Esophagus muscularis mucosa (tissue), 4 donors: Measurements from ENCODE around the gene NDUFV3. TPM values are rescaled to one million over a fixed set of nuclear protein-coding genes. Genes with fewer than 3 reads are reported as not detected.
"Not testable (repeated sequence)": the region's sequence is repeated elsewhere in the genome, so short reads cannot be mapped to it uniquely, and the experiment has no call there.

Experiments used
- DNase-seq: peaks from one replicate; pipeline ENCODE4 v3.0.0-alpha.2; 2017; ENCODE audit errors: extremely low spot score
- H3K27ac ChIP-seq, 4 donors: fragments of 200-600 bp; sonication (generic); replicated peaks in 1 of 4; 1 replicate in 3 of 4; 2 replicates in 1 of 4; pipeline ENCODE4 v1.5.1; 2016 to 2019; ENCODE audit warnings: mild to moderate bottlenecking in 1 of 4
- H3K27me3 ChIP-seq, 4 donors: fragments of 200-600 bp; sonication (generic); one replicate each; pipeline versions ENCODE4 v1.5.1 to v1.6.0; 2016 to 2019
- H3K36me3 ChIP-seq, 4 donors: fragments of 200-600 bp; sonication (generic); one replicate each; pipeline ENCODE4 v1.5.1; 2016 to 2019
- H3K4me1 ChIP-seq, 4 donors: fragments of 200-600 bp; sonication (generic); one replicate each; pipeline ENCODE4 v1.5.1; 2016 to 2019
- H3K4me3 ChIP-seq, 4 donors: fragments of 200-600 bp; sonication (generic); 1 replicate in 2 of 4; 2 replicates in 2 of 4; pipeline ENCODE4 v1.5.1; 2016 to 2019; ENCODE audit warnings: mild to moderate bottlenecking in 4 of 4, moderate library complexity in 1 of 4
- H3K9me3 ChIP-seq, 4 donors: fragments of 200-600 bp; sonication (generic); 1 replicate in 3 of 4; 2 replicates in 1 of 4; pipeline ENCODE4 v1.5.1; 2016 to 2019
- EP300 ChIP-seq: sonication (generic); formaldehyde crosslinking; IDR thresholded peaks from one replicate; pipeline ENCODE4 v1.6.1; 2017; ENCODE audit warnings: antibody characterized with exemption
- POLR2A ChIP-seq: fragments of 450-650 bp; IDR thresholded peaks from one replicate; pipeline ENCODE4 v1.6.1; 2017; ENCODE audit warnings: antibody characterized with exemption, moderate library complexity, mild to moderate bottlenecking, low read depth
- POLR2AphosphoS5 ChIP-seq, 2 donors: sonication (generic); formaldehyde crosslinking; IDR thresholded peaks; one replicate each; pipeline ENCODE4 v1.6.1; 2017; ENCODE audit warnings: antibody characterized with exemption in 2 of 2
- WGBS: methylation state at CpG from one replicate; pipeline ENCODE4 v1.1.5; 2018; 5-methylcytosine and 5-hydroxymethylcytosine counted together
- intact Hi-C: fragments of 100-400 bp; cut with DNase I; formaldehyde crosslinking; loops from one replicate; pipeline ENCODE4 v1.15.1; 2023
- total RNA-seq, 4 donors: library from RNA; depleted of rRNA; stranded (reverse); fragments of >200 nt; gene quantifications; one replicate each; pipeline versions ENCODE4 v1.1.0 to v1.2.1, GENCODE V29; 2016
- TF ChIP-seq, protein P1 (sequence below), 3 experiments: fragments of 200-600 bp in 2 of 3; fragments of 450-650 bp in 1 of 3; sonication (generic) in 2 of 3; IDR thresholded peaks; one replicate each; pipeline ENCODE4 v1.5.1; 2017 to 2019; ENCODE audit warnings: antibody characterized with exemption in 3 of 3, mild to moderate bottlenecking in 2 of 3, moderate library complexity in 1 of 3

Gene NDUFV3
- total RNA-seq, 4 donors from 2014 or later: 56.7 to 102 (median 74.1) TPM

DNA sequence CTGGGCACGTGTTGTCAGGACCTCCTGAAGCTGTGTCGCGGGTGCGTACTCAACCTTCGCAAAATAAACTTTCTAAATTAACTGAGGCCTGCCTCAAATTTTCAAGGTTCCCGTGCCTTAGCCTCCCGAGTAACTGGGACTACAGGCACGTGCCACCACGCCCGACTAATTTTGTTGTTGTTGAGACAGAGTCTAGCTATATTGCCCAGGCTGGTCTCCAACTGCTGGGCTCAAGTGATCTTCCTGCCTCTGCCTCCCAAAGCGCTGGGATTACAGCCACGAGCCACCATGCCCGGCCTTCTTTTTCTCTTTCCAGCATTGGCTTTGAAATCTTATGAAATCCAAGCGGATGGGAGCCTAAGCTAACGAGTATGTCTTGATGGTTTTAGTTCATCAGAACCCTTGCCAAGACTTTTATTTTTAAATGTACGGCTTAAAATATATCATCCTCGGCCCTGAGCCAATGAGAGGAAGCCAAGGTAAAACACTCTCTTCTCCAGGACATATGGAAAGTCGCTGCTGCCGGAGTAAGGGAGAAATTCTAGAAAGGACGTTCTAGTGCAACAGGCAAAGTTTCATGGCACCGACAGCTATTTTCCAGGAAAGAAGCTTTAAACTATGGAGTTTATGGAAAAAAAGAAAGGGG, 45.0 kb downstream of the NDUFV3 start:
- Histone ChIP-seq H3K27me3 (no peaks in the 10 kb centered on the region), H3K4me3 (no peak overlapping the region), H3K4me1 (peaks cover 0 to 21% (median 13%) of the 10 kb centered on the region in 4 donors), H3K27ac (no peak overlapping the region), H3K36me3 (no peaks in the 10 kb centered on the region), H3K9me3 (no peaks in the 10 kb centered on the region)
- TF ChIP-seq POLR2A (no peak), POLR2AphosphoS5 (IDR thresholded peaks at IDR 0.05) (no peak), EP300 (no peak)
- TF ChIP-seq, protein P1, sequence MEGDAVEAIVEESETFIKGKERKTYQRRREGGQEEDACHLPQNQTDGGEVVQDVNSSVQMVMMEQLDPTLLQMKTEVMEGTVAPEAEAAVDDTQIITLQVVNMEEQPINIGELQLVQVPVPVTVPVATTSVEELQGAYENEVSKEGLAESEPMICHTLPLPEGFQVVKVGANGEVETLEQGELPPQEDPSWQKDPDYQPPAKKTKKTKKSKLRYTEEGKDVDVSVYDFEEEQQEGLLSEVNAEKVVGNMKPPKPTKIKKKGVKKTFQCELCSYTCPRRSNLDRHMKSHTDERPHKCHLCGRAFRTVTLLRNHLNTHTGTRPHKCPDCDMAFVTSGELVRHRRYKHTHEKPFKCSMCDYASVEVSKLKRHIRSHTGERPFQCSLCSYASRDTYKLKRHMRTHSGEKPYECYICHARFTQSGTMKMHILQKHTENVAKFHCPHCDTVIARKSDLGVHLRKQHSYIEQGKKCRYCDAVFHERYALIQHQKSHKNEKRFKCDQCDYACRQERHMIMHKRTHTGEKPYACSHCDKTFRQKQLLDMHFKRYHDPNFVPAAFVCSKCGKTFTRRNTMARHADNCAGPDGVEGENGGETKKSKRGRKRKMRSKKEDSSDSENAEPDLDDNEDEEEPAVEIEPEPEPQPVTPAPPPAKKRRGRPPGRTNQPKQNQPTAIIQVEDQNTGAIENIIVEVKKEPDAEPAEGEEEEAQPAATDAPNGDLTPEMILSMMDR (IDR thresholded peaks at IDR 0.05): no peak
- no peak for DNase-seq
- WGBS: 73% methylated on average over 21 of the region's 21 CpGs
- intact Hi-C loops: no loop called here

DNA sequence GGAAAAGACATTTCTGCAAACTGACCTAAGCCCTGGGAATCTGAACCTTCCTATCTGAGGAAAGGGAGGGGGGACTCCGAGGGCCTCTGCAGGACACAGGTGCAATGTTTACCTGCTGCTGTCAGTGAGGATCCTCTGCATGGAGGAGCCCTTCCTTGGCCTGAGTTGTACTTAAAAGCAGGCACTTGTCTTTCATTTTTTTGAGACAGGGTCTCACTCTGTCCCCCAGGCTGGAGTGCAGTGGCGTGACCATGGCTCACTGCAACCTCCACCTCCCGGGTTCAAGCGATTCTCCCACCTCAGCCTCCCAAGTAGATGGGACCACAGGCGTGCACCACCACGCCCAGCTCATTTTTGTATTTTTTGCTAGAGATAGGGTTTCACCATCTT, 45.5 kb downstream of the NDUFV3 start:
- H3K27me3 ChIP-seq, H3K9me3 ChIP-seq, H3K36me3 ChIP-seq, DNase-seq, H3K27ac ChIP-seq, H3K4me3 ChIP-seq, intact Hi-C loops: not testable (repeated sequence)
- peaks cover 0 to 21% (median 13%) of the 10 kb centered on the region in 4 donors for H3K4me1 ChIP-seq
- 86% methylated on average over 6 of the region's 6 CpGs for WGBS

- 24% methylated on average over 16 of the region's 16 CpGs for WGBS
- Histone ChIP-seq H3K27me3 (no peaks in the 10 kb centered on the region), H3K4me3 (peak overlapping the region in 3 of 4 donors; percentile 18 to 29 (median 25)), H3K27ac (peak overlapping the region; percentile 68 to 75 (median 68)), H3K36me3 (no peaks in the 10 kb centered on the region), H3K4me1 (peaks cover 0 to 21% (median 13%) of the 10 kb centered on the region in 4 donors), H3K9me3 (no peaks in the 10 kb centered on the region)
- intact Hi-C loops: loop anchor here (10.0 kb wide), 1 partner anchor 55 kb away; no protein-coding TSS in a partner anchor
- peak; percentile 93 for DNase-seq
- TF ChIP-seq EP300: no peak
- TF ChIP-seq POLR2A: no peak
- TF ChIP-seq POLR2AphosphoS5 (IDR thresholded peaks at IDR 0.05): peak; percentile 79 to 83
- TF ChIP-seq, protein P1 (IDR thresholded peaks at IDR 0.05): no peak
Observed at GRCh38 chr21:42939582-42940413, 46.7 kb downstream of the NDUFV3 start.

DNA sequence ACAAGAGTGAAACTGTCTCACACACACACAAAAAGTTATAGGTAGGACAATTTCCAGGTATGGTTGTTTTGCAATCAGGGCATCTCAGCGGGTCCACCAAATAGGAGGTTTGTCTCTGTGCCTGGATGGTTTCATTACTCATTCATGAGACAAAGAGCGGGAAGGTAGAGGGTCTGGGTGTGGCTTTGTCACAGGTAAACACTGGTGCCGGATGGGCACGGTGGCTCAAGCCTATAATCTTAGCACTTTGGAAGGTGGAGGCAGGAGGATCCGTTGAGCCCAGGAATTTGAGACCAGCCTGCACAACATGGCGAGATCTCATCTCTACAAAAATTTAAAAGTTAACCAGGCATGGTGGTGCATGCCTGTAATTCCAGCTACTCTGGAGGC, 48.6 kb downstream of the NDUFV3 start:
- H3K4me1 ChIP-seq: peaks cover 0 to 21% (median 13%) of the 10 kb centered on the region in 4 donors
- no peaks in the 10 kb centered on the region for H3K27me3 ChIP-seq
- H3K9me3 ChIP-seq: no peaks in the 10 kb centered on the region
- no peak for DNase-seq
- WGBS: 97% methylated on average over 6 of the region's 6 CpGs
- no peaks in the 10 kb centered on the region for H3K36me3 ChIP-seq
- intact Hi-C loops: loop anchor here (10.0 kb wide), 1 partner anchor 53 kb away; no protein-coding TSS in a partner anchor
- H3K27ac ChIP-seq: no peak overlapping the region
- no peak for TF ChIP-seq POLR2AphosphoS5 (IDR thresholded peaks at IDR 0.05)
- TF ChIP-seq, protein P1 (IDR thresholded peaks at IDR 0.05): no peak
- no peak for TF ChIP-seq POLR2A
- no peak for TF ChIP-seq EP300
- H3K4me3 ChIP-seq: no peak overlapping the region

GRCh38 chr21:42942244-42942643, 49.1 kb downstream of the NDUFV3 start:
- intact Hi-C loops: loop anchor here (10.0 kb wide), 1 partner anchor 53 kb away; no protein-coding TSS in a partner anchor
- Histone ChIP-seq H3K4me3 (no peak overlapping the region), H3K36me3 (no peaks in the 10 kb centered on the region), H3K27ac (no peak overlapping the region), H3K4me1 (peaks cover 0 to 21% (median 13%) of the 10 kb centered on the region in 4 donors), H3K9me3 (no peaks in the 10 kb centered on the region), H3K27me3 (no peaks in the 10 kb centered on the region)
- no peak for TF ChIP-seq POLR2AphosphoS5 (IDR thresholded peaks at IDR 0.05)
- TF ChIP-seq, protein P1 (IDR thresholded peaks at IDR 0.05): no peak
- no peak for TF ChIP-seq EP300
- no peak for TF ChIP-seq POLR2A
- no peak for DNase-seq
- 73% methylated on average over 6 of the region's 6 CpGs for WGBS

DNA sequence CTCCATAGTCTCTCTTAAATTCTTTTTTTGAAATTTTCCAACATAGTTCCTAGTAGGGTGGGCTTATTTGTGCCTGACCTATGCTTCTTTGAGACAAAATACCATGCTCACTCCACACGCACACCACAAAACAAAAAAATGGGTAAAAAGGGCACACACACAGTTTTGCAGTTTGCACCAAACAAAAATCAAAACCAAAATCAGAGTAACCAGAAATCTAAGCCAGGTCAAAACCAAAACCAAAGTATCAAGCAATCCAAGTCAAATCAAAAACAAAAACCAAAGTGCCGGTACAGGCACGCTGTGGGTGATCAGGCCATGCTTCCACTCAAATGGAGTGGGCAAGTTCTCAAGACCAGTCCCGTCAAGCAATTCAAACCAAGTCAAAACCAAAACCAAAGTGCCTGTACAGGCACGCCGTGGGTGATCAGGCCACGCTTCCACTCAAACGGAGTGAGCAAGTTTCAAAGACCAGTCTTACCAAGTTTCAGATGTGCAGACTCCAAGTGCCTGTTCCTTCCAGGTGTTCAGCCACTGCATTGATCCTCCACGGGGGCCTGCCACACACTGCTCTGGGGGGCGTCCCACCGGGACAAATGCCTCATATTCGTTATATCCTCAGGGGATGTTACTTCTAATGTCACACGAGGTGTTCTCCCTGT, 56.1 kb downstream of the NDUFV3 start:
- not testable (repeated sequence) for DNase-seq, H3K4me1 ChIP-seq, H3K4me3 ChIP-seq, H3K9me3 ChIP-seq, H3K27ac ChIP-seq, H3K36me3 ChIP-seq, H3K27me3 ChIP-seq
- intact Hi-C loops: loop anchor here (10.0 kb wide), 1 partner anchor 46 kb away; no protein-coding TSS in a partner anchor
- 85% methylated on average over 13 of the region's 13 CpGs for WGBS

- DNase-seq: not testable (repeated sequence)
Observed at GRCh38 chr21:42951193-42951592, 58.1 kb downstream of the NDUFV3 start.

More at GRCh38 chr21:42951193-42951592, 58.1 kb downstream of the NDUFV3 start:
- H3K27me3 ChIP-seq, intact Hi-C loops, H3K36me3 ChIP-seq, H3K9me3 ChIP-seq, H3K4me3 ChIP-seq, H3K27ac ChIP-seq, H3K4me1 ChIP-seq: not testable (repeated sequence)
- 92% methylated on average over 9 of the region's 9 CpGs for WGBS
